Measurements from ENCODE around the gene P3H1.
"Not testable (repeated sequence)": the region's sequence is repeated elsewhere in the genome, so short reads cannot be mapped to it uniquely, and the experiment has no call there.

P3H1 gene

GRCh38 chr1:42777852-42778251, 11.0 kb upstream of the P3H1 start:
- in situ Hi-C loops (cut with MboI; ENCODE audit: low pct_unique_long_range_greater_than_20kb, low sequenced_read_pairs) = loop anchor here (25.0 kb wide), 1 partner anchor 284 kb away; no protein-coding TSS in a partner anchor
- DNase-seq = peak; percentile 41

GRCh38 chr1:42776502-42776901, 9.7 kb upstream of the P3H1 start:
- in situ Hi-C loops (cut with MboI; ENCODE audit: low pct_unique_long_range_greater_than_20kb, low sequenced_read_pairs) = loop anchor here (25.0 kb wide), 1 partner anchor 286 kb away; no protein-coding TSS in a partner anchor
- DNase-seq = no peak

GRCh38 chr1:42774928-42775526, 8.2 kb upstream of the P3H1 start:
- DNase-seq = no peak
- in situ Hi-C loops (cut with MboI; ENCODE audit: low pct_unique_long_range_greater_than_20kb, low sequenced_read_pairs) = loop anchor here (25.0 kb wide), 1 partner anchor 287 kb away; no protein-coding TSS in a partner anchor

- in situ Hi-C loops (cut with MboI; ENCODE audit: low pct_unique_long_range_greater_than_20kb, low sequenced_read_pairs) = no loop called here
- no peak for DNase-seq
These were observed 6.6 kb upstream of the P3H1 start for GRCh38 chr1:42773420-42773819.

- in situ Hi-C loops (cut with MboI; ENCODE audit: low pct_unique_long_range_greater_than_20kb, low sequenced_read_pairs) = no loop called here
- no peak for DNase-seq
These were observed 3.0 kb upstream of the P3H1 start for GRCh38 chr1:42769811-42770210.

GRCh38 chr1:42768172-42768571, 1.3 kb upstream of the P3H1 start:
- in situ Hi-C loops (cut with MboI; ENCODE audit: low pct_unique_long_range_greater_than_20kb, low sequenced_read_pairs) = no loop called here
- DNase-seq = no peak

GRCh38 chr1:42767510-42768000, 727 bp upstream of the P3H1 start:
- in situ Hi-C loops (cut with MboI; ENCODE audit: low pct_unique_long_range_greater_than_20kb, low sequenced_read_pairs) = no loop called here
- DNase-seq = no peak

GRCh38 chr1:42765832-42766740, 742 bp downstream of the P3H1 start:
- in situ Hi-C loops (cut with MboI; ENCODE audit: low pct_unique_long_range_greater_than_20kb, low sequenced_read_pairs) = no loop called here
- DNase-seq = peak; percentile 65

- in situ Hi-C loops (cut with MboI; ENCODE audit: low pct_unique_long_range_greater_than_20kb, low sequenced_read_pairs) = no loop called here
- DNase-seq = no peak
These were observed 1.6 kb downstream of the P3H1 start for GRCh38 chr1:42765269-42765668.

- in situ Hi-C loops (cut with MboI; ENCODE audit: low pct_unique_long_range_greater_than_20kb, low sequenced_read_pairs) = no loop called here
These were observed 4.6 kb downstream of the P3H1 start for GRCh38 chr1:42762269-42762668.

GRCh38 chr1:42761567-42761966, 5.3 kb downstream of the P3H1 start:
- in situ Hi-C loops (cut with MboI; ENCODE audit: low pct_unique_long_range_greater_than_20kb, low sequenced_read_pairs) = no loop called here
- DNase-seq = no peak

More at GRCh38 chr1:42762269-42762668, 4.6 kb downstream of the P3H1 start:
- no peak for DNase-seq

GRCh38 chr1:42759114-42759513, 7.7 kb downstream of the P3H1 start:
- DNase-seq = peak; percentile 39
- in situ Hi-C loops (cut with MboI; ENCODE audit: low pct_unique_long_range_greater_than_20kb, low sequenced_read_pairs) = no loop called here

GRCh38 chr1:42758641-42759040, 8.2 kb downstream of the P3H1 start:
- in situ Hi-C loops (cut with MboI; ENCODE audit: low pct_unique_long_range_greater_than_20kb, low sequenced_read_pairs) = no loop called here
- peak; percentile 81 for DNase-seq

GRCh38 chr1:42757892-42758275, 8.9 kb downstream of the P3H1 start:
- in situ Hi-C loops (cut with MboI; ENCODE audit: low pct_unique_long_range_greater_than_20kb, low sequenced_read_pairs) = no loop called here
- DNase-seq = no peak

- in situ Hi-C loops (cut with MboI; ENCODE audit: low pct_unique_long_range_greater_than_20kb, low sequenced_read_pairs) = no loop called here
- peak; percentile 61 for DNase-seq
These were observed 9.6 kb downstream of the P3H1 start for GRCh38 chr1:42756956-42757891.

- in situ Hi-C loops (cut with MboI; ENCODE audit: low pct_unique_long_range_greater_than_20kb, low sequenced_read_pairs) = no loop called here
- DNase-seq = no peak
These were observed 13.8 kb downstream of the P3H1 start for GRCh38 chr1:42753070-42753469.

- in situ Hi-C loops (cut with MboI; ENCODE audit: low pct_unique_long_range_greater_than_20kb, low sequenced_read_pairs) = no loop called here
- no peak for DNase-seq
These were observed 14.5 kb downstream of the P3H1 start for GRCh38 chr1:42752284-42752683.

GRCh38 chr1:42751511-42752070, 15.2 kb downstream of the P3H1 start:
- DNase-seq; in situ Hi-C loops (cut with MboI; ENCODE audit: low pct_unique_long_range_greater_than_20kb, low sequenced_read_pairs): not testable (repeated sequence)

GRCh38 chr1:42750041-42750440, 16.8 kb downstream of the P3H1 start:
- in situ Hi-C loops (cut with MboI; ENCODE audit: low pct_unique_long_range_greater_than_20kb, low sequenced_read_pairs) = no loop called here
- no peak for DNase-seq
